CD4-positive, alpha-beta T cell treated with Interleukin-6 at 100 ng/mL for 8 hours (primary cell): ENCODE data around the gene MEIOB.
"Not testable (repeated sequence)": the region's sequence is repeated elsewhere in the genome, so short reads cannot be mapped to it uniquely, and the experiment has no call there.

Experiments
- DNase-seq: peaks from one replicate; pipeline ENCODE4 v3.0.0-alpha.2; 2020; ENCODE audit warnings: mixed read lengths, low spot score

MEIOB gene

GRCh38 chr16:1877804-1878203 is 5.8 kb upstream of the MEIOB start:
- no peak for DNase-seq

- no peak for DNase-seq
Observed at GRCh38 chr16:1877089-1877488, 5.1 kb upstream of the MEIOB start.

GRCh38 chr16:1876468-1876867 is 4.5 kb upstream of the MEIOB start:
- no peak for DNase-seq

- not testable (repeated sequence) for DNase-seq
Observed at GRCh38 chr16:1876066-1876465, 4.1 kb upstream of the MEIOB start.

GRCh38 chr16:1874854-1875253 is 2.9 kb upstream of the MEIOB start:
- no peak for DNase-seq

- DNase-seq: no peak
Observed at GRCh38 chr16:1870365-1871082, 1.4 kb downstream of the MEIOB start.

GRCh38 chr16:1865902-1866690 is 5.9 kb downstream of the MEIOB start:
- DNase-seq: no peak

- DNase-seq: peak; percentile 31
Observed at GRCh38 chr16:1863681-1864460, 8.1 kb downstream of the MEIOB start.

GRCh38 chr16:1862394-1862793 is 9.6 kb downstream of the MEIOB start:
- no peak for DNase-seq

- DNase-seq: no peak
Observed at GRCh38 chr16:1861730-1862129, 10.2 kb downstream of the MEIOB start.

GRCh38 chr16:1859650-1860049 is 12.3 kb downstream of the MEIOB start:
- DNase-seq: no peak

GRCh38 chr16:1858189-1858865 is 13.6 kb downstream of the MEIOB start:
- no peak for DNase-seq

GRCh38 chr16:1857433-1858097 is 14.4 kb downstream of the MEIOB start:
- DNase-seq: no peak

GRCh38 chr16:1851793-1852192 is 20.2 kb downstream of the MEIOB start:
- no peak for DNase-seq

- DNase-seq: no peak
Observed at GRCh38 chr16:1850981-1851380, 21.0 kb downstream of the MEIOB start.

GRCh38 chr16:1846416-1846815 is 25.5 kb downstream of the MEIOB start:
- DNase-seq: no peak

- no peak for DNase-seq
Observed at GRCh38 chr16:1845985-1846384, 26.0 kb downstream of the MEIOB start.

GRCh38 chr16:1839554-1839953 is 32.4 kb downstream of the MEIOB start:
- no peak for DNase-seq

- DNase-seq: no peak
Observed at GRCh38 chr16:1834096-1834495, 37.9 kb downstream of the MEIOB start.

- DNase-seq: no peak
Observed at GRCh38 chr16:1832838-1833454, 39.0 kb downstream of the MEIOB start.
